Measurements from ENCODE around the gene ACOT13.

DNA sequence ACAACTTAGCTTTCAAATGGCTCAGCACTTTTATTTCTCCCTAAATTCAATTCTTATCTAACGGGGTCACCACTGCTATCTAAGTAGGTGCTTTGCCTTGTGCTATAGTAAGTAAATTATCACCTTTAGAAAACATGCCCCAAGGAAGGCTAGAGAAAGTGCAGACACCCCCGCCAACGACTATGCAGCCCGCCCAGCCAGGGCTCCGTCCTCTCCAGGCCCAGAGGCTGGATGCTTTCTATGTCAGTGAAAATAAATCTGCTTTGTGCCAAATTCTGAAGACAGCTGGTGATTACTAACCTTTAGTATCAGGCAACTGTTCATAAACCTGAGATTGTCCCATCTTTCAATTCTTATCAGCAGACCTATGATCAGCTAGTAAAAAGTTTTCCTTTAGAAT, 35.2 kb upstream of the ACOT13 start:
- TF ChIP-seq ZBTB8A (tag by site-specific recombination; IDR thresholded peaks at IDR 0.05) (no peak), ZNF704 (tag by site-specific recombination; IDR thresholded peaks at IDR 0.05) (no peak), ZNF24 (tag by site-specific recombination; IDR thresholded peaks at IDR 0.05) (no peak), SCRT2 (tag by site-specific recombination; IDR thresholded peaks at IDR 0.05) (no peak), CTCF (tag by site-specific recombination; IDR thresholded peaks at IDR 0.05) (no peak), ZNF701 (tag by site-specific recombination; IDR thresholded peaks at IDR 0.05) (no peak), ZNF660 (tag by site-specific recombination; IDR thresholded peaks at IDR 0.05) (no peak), KLF8 (tag by site-specific recombination; IDR thresholded peaks at IDR 0.05) (no peak), IKZF3 (tag by site-specific recombination; IDR thresholded peaks at IDR 0.05) (no peak), ZNF501 (tag by site-specific recombination; IDR thresholded peaks at IDR 0.05) (no peak), ZNF10 (tag by site-specific recombination; IDR thresholded peaks at IDR 0.05) (no peak), YY1 (tag by site-specific recombination; IDR thresholded peaks at IDR 0.05) (no peak)
- TF ChIP-seq, protein P1, sequence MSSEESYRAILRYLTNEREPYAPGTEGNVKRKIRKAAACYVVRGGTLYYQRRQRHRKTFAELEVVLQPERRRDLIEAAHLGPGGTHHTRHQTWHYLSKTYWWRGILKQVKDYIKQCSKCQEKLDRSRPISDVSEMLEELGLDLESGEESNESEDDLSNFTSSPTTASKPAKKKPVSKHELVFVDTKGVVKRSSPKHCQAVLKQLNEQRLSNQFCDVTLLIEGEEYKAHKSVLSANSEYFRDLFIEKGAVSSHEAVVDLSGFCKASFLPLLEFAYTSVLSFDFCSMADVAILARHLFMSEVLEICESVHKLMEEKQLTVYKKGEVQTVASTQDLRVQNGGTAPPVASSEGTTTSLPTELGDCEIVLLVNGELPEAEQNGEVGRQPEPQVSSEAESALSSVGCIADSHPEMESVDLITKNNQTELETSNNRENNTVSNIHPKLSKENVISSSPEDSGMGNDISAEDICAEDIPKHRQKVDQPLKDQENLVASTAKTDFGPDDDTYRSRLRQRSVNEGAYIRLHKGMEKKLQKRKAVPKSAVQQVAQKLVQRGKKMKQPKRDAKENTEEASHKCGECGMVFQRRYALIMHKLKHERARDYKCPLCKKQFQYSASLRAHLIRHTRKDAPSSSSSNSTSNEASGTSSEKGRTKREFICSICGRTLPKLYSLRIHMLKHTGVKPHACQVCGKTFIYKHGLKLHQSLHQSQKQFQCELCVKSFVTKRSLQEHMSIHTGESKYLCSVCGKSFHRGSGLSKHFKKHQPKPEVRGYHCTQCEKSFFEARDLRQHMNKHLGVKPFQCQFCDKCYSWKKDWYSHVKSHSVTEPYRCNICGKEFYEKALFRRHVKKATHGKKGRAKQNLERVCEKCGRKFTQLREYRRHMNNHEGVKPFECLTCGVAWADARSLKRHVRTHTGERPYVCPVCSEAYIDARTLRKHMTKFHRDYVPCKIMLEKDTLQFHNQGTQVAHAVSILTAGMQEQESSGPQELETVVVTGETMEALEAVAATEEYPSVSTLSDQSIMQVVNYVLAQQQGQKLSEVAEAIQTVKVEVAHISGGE (tag by site-specific recombination; conservative IDR thresholded peaks at IDR 0.05; ENCODE audit: low read depth): no peak
- TF ChIP-seq, protein P2, sequence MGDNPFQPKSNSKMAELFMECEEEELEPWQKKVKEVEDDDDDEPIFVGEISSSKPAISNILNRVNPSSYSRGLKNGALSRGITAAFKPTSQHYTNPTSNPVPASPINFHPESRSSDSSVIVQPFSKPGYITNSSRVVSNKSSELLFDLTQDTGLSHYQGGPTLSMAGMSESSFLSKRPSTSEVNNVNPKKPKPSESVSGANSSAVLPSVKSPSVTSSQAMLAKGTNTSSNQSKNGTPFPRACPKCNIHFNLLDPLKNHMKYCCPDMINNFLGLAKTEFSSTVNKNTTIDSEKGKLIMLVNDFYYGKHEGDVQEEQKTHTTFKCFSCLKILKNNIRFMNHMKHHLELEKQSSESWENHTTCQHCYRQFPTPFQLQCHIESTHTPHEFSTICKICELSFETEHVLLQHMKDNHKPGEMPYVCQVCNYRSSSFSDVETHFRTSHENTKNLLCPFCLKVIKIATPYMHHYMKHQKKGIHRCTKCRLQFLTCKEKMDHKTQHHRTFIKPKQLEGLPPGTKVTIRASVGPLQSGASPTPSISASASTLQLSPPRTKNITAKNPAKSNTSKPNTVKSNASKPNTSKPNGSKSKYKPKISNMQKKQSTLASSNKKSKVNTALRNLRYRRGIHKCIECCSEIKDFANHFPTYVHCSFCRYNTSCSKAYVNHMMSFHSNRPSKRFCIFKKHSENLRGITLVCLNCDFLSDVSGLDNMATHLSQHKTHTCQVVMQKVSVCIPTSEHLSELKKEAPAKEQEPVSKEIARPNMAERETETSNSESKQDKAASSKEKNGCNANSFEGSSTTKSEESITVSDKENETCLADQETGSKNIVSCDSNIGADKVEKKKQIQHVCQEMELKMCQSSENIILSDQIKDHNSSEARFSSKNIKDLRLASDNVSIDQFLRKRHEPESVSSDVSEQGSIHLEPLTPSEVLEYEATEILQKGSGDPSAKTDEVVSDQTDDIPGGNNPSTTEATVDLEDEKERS (tag by site-specific recombination; IDR thresholded peaks at IDR 0.05): no peak

All from HEK293 (cell line).